Esophagus mucosa (tissue), 1 donor: ENCODE data around the gene SMIM38. TPM values are rescaled to one million over a fixed set of nuclear protein-coding genes. Genes with fewer than 3 reads are reported as not detected.

Source experiments
- ATAC-seq: fragments of 200-7000 bp; cut with Tn5 transposase; one replicate; pipeline ENCODE4 v1.9.1; 2020
- total RNA-seq: library from RNA; stranded (reverse); gene quantifications from one replicate; pipeline ENCODE4 v1.2.4, GENCODE V29; 2023
- donor health status: DM: yes; HTN: yes; CAD: no.

Gene SMIM38
- total RNA-seq, 1 donor from 2014 or later, result 0.16 TPM

DNA sequence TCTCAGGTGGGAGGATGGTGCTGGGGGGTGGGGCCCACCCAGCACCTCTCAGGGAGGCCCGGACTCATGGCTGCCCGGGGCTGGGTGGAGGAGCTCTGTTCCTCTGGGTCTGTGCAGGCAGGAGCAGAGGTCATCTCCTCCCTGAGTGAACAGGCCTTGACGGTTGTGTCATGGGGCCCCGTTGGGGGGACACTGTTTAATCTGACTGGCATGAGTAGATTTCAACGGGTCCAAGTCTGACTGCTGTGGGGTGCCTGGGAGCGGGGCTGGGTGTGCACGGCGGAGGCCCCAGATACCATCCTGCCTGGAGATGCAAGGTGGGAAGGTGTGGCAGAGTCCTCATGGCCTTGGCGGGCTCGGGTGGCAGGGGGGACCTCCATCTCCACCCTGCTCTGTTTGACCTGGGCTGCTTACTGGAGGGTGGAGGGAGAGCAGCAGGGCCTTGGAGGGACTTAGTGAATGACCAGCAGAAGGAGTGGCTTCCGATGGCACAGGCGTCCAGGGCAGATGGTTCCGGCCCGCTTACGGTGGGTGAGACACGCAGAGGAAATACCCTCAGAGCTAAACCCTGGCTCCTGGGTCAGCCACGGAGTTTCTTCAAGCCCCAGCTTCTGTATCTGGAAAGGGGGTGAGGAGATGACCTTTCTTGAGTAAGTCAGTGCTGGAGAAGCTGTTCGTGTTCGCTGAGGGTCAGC is 48.7 kb downstream of the SMIM38 start:
- no peak for ATAC-seq

DNA sequence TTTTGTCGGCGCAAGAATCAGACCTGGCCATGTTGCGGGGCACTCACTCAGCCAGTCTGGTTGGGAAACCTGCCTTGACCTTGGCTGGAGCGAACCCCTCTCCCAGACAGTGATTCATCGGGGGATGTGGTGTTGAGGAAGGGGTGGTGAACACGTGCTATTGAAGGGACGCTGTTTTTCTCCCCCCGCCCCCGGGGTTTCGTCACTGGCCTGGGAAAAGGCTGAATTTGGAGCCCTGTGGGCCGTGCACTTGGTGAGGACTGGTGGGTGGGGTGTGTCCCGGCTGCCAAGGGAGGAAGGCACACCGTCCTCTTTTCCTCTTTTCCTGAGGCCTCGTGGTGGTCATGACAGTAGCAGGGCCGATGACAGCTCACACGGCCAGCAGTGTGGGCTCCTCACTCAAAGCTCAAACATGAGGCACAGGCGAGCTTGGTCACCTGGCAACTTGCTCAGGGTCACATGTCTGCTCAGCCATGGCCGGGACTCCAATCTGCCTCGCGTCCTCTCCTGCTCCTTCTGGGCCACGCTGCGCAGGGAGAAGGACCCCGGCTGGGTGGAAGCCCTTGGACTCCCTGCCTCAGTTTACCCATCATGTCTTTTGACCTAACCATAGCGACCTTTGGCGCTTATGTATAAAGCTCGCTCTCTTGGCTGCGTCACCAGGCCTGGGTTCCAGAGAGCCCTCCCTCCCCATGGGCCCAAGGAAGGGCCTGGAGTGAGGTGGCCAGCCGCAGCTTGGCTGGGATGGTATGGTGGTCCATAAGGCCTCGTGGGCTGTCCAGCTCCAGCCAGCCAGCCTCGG is 49.4 kb downstream of the SMIM38 start:
- ATAC-seq, result no peak

Other genes with a start within 250 kb of the SMIM38 start
- not detected for gene MRGPRD, start 174.9 kb upstream of the SMIM38 start, total RNA-seq
- 1.7 TPM for gene MRGPRF, start 142.7 kb upstream of the SMIM38 start, total RNA-seq
- 6.6 TPM for gene TPCN2, start 107.0 kb upstream of the SMIM38 start, total RNA-seq
- 4.7 TPM for gene MYEOV, start 138.2 kb downstream of the SMIM38 start, total RNA-seq